ENCODE results near the gene C11orf86. TPM values are rescaled to one million over a fixed set of nuclear protein-coding genes. Genes with fewer than 3 reads are reported as not detected.

The C11orf86 gene
- total and polyA plus RNA-seq, 2 of the 8 experiments (the other 6 are each of a cell fraction or from before 2014, with no cell fraction given) = 0.91 to 0.97 TPM

GRCh38 chr11:66973956-66974580, 1.0 kb upstream of the C11orf86 start:
- Histone ChIP-seq H3K4me2 (ENCODE audit: insufficient read depth in 1 of 2, low read depth in 2 of 2, low read length in 2 of 2) (no peak overlapping the region), H3K27me3 (replicated peaks in 1 of 4; ENCODE audit: control insufficient read depth in 3 of 4, extremely low read depth in 1 of 4, insufficient read depth in 3 of 4, low read length in 3 of 4) (no peaks in the 10 kb centered on the region), H3K4me3 (ENCODE audit: extremely low read depth in 1 of 4, insufficient read depth in 2 of 4, low read depth in 3 of 4, low read length in 4 of 4) (no peak overlapping the region), H3K23me2 (ENCODE audit: low read depth, low read length) (no peaks in the 10 kb centered on the region), H3K36me3 (ENCODE audit: control insufficient read depth in 2 of 4, insufficient read depth in 4 of 4, low read length in 3 of 4) (no peaks in the 10 kb centered on the region), H3K14ac (ENCODE audit: insufficient read length) (no peak overlapping the region), H4K5ac (ENCODE audit: insufficient read length, low read depth, low read length) (no peak overlapping the region), H2BK15ac (ENCODE audit: low read length) (no peak overlapping the region), H3K56ac (replicated peaks; ENCODE audit: insufficient read length, low read depth, low read length) (no peak overlapping the region), H2AK5ac (ENCODE audit: low read depth, low read length) (no peak overlapping the region), H3K9me3 (ENCODE audit: insufficient read depth in 2 of 2, low read depth in 1 of 2, low read length in 1 of 2) (no peaks in the 10 kb centered on the region), H2AFZ (ENCODE audit: low read length) (no peak overlapping the region), H3K18ac (ENCODE audit: extremely low read depth, low read length) (no peak overlapping the region), H3K27ac (ENCODE audit: low read depth, low read length) (0 out of 2 replicates have a peak overlapping the region, but pooled peaks have one; percentile 30), H4K91ac (replicated peaks; ENCODE audit: insufficient read length, low read length) (no peak overlapping the region), H2BK12ac (ENCODE audit: low read depth, low read length) (0 out of 2 replicates have a peak overlapping the region, but pooled peaks have one; percentile 2), H3K79me2 (ENCODE audit: control insufficient read depth in 1 of 2, insufficient read depth in 2 of 2, low read length in 2 of 2) (no peaks in the 10 kb centered on the region), H3K23ac (ENCODE audit: insufficient read length) (no peak overlapping the region), H2BK120ac (replicated peaks; ENCODE audit: low read depth, low read length) (no peak overlapping the region), H3K79me1 (ENCODE audit: low read depth, low read length) (no peaks in the 10 kb centered on the region), H3K4ac (replicated peaks; ENCODE audit: insufficient read length, low read depth, low read length) (no peak overlapping the region), H3K4me1 (replicated peaks in 1 of 4; ENCODE audit: control insufficient read depth in 3 of 4, insufficient read depth in 4 of 4, low read length in 3 of 4) (peaks cover 0 to 3% (median 0%) of the 10 kb centered on the region in 4 experiments; a peak in 1 of 7 replicates), H2BK5ac (ENCODE audit: low read depth, low read length) (no peak overlapping the region), H4K20me1 (replicated peaks in 1 of 2; ENCODE audit: control insufficient read depth in 1 of 2, insufficient read depth in 2 of 2, low read length in 2 of 2) (no peaks in the 10 kb centered on the region), H4K8ac (ENCODE audit: extremely low read depth, insufficient read depth, low read length) (no peak overlapping the region), H2BK20ac (ENCODE audit: low read length) (no peak overlapping the region), H3K9ac (replicated peaks in 1 of 4; ENCODE audit: extremely low read depth in 1 of 4, low read depth in 3 of 4, low read length in 3 of 4) (no peak overlapping the region)
- ChIA-PET CTCF (ENCODE audit: partially characterized antibody) (interaction anchor here (0.6 to 5.9 kb wide), 12 partner anchors 9 to 256 kb away, joined by 3 to 74 read pairs (median 16); partner anchors contain the start of genes PC and SYT12), POLR2A (ENCODE audit: partially characterized antibody) (interaction anchor here (1.1 to 4.6 kb wide), 3 partner anchors 15 to 130 kb away, joined by 3 to 18 read pairs (median 4); partner anchors contain the start of genes PC and RCE1)
- FAIRE-seq (no peak), DNase-seq (ENCODE audit: low read depth in 1 of 2, low spot score in 2 of 2) (no peak)
- WGBS, 2 experiments (ENCODE audit: extremely low coverage in 1 of 2, insufficient coverage in 1 of 2, insufficient read length in 1 of 2, insufficient replicate concordance in 2 of 2, low coverage in 1 of 2, low lambda C conversion rate in 2 of 2, missing lambda C conversion rate in 1 of 2) = 91% methylated on average over 8 of the region's 8 CpGs; no CpG with 5 or more reads in 1 of the 2 experiments
- TF ChIP-seq TEAD4 (IDR thresholded peaks at IDR 0.05; ENCODE audit: low read depth, low read length) = no peak
- TF ChIP-seq ATF2 (IDR thresholded peaks at IDR 0.05; ENCODE audit: low read length) = no peak
- TF ChIP-seq EGR1 (IDR thresholded peaks at IDR 0.05; ENCODE audit: borderline replicate concordance, low read depth, low read length) = no peak
- no peak for TF ChIP-seq YY1 (IDR thresholded peaks at IDR 0.05; ENCODE audit: low read depth, low read length)
- TF ChIP-seq RFX5 (IDR thresholded peaks at IDR 0.05; ENCODE audit: borderline replicate concordance, low read depth, low read length) = no peak
- TF ChIP-seq BACH1 (IDR thresholded peaks at IDR 0.05; ENCODE audit: low read length) = no peak
- TF ChIP-seq HDAC6 (IDR thresholded peaks at IDR 0.05; ENCODE audit: low read depth, low read length) = no peak
- TF ChIP-seq NANOG (IDR thresholded peaks at IDR 0.05; ENCODE audit: insufficient read depth, low read depth, low read length, poor library complexity, severe bottlenecking) = no peak
- TF ChIP-seq JUN (IDR thresholded peaks at IDR 0.05; ENCODE audit: low read depth, low read length) = no peak
- no peak for TF ChIP-seq MAX (IDR thresholded peaks at IDR 0.05)
- no peak for TF ChIP-seq HDAC2 (IDR thresholded peaks at IDR 0.05; ENCODE audit: borderline replicate concordance in 1 of 2, low read depth in 2 of 2, low read length in 2 of 2)
